H1 (cell line): Measurements from ENCODE around the gene ATXN2. TPM values are rescaled to one million over a fixed set of nuclear protein-coding genes. Genes with fewer than 3 reads are reported as not detected.

Source experiments
- CTCF ChIA-PET: fragments of 300-600 bp; sonication (Branson Sonifier 250); formaldehyde crosslinking; loops from one replicate; lab custom pipeline; 2021; ENCODE audit not compliant: partially characterized antibody; lab: Charles Lee
- POLR2A ChIA-PET: fragments of 300-600 bp; sonication (Branson Sonifier 250); formaldehyde crosslinking; loops from one replicate; lab custom pipeline; 2021; ENCODE audit warnings: inconsistent platforms; ENCODE audit not compliant: partially characterized antibody; lab: Charles Lee
- DNase-seq, 2 experiments: peaks; one replicate each; pipeline versions ENCODE4 v3.0.0 to v3.0.0-alpha.2; 2010 to 2022; ENCODE audit warnings: low spot score in 2 of 2, low read depth in 1 of 2, mixed read lengths in 1 of 2
- FAIRE-seq: peaks from 2 replicates; lab custom pipeline; 2011; peaks lifted over from hg19 to GRCh38; lab: Jason Lieb, UNC
- H2AFZ ChIP-seq: 2 replicates; pipeline ENCODE4 v1.8.1; 2012; ENCODE audit warnings: low read length, inconsistent platforms
- H2AK5ac ChIP-seq: 2 replicates; pipeline ENCODE4 v1.6.1; 2013; ENCODE audit warnings: low read depth, low read length
- H2BK120ac ChIP-seq: replicated peaks from 2 replicates; pipeline ENCODE3; 2013; ENCODE audit warnings: low read depth, low read length, inconsistent platforms
- H2BK12ac ChIP-seq: 2 replicates; pipeline ENCODE4 v1.6.1; 2013; ENCODE audit warnings: low read depth, low read length
- H2BK15ac ChIP-seq: 2 replicates; pipeline ENCODE4 v1.6.1; 2013; ENCODE audit warnings: low read length
- H2BK20ac ChIP-seq: 2 replicates; pipeline ENCODE4 v1.6.1; 2013; ENCODE audit warnings: low read length
- H2BK5ac ChIP-seq: 2 replicates; pipeline ENCODE4 v1.6.1; 2013; ENCODE audit warnings: low read depth, low read length
- H3K14ac ChIP-seq: 2 replicates; pipeline ENCODE4 v1.6.1; 2013; ENCODE audit warnings: inconsistent platforms; ENCODE audit not compliant: insufficient read length
- H3K18ac ChIP-seq: 2 replicates; pipeline ENCODE4 v1.6.1; 2013; ENCODE audit warnings: low read length; ENCODE audit errors: extremely low read depth
- H3K23ac ChIP-seq: 2 replicates; pipeline ENCODE4 v1.6.1; 2013; ENCODE audit warnings: inconsistent platforms; ENCODE audit not compliant: insufficient read length
- H3K23me2 ChIP-seq: 2 replicates; pipeline ENCODE4 v1.6.1; 2013; ENCODE audit warnings: low read depth, low read length
- H3K27ac ChIP-seq: 2 replicates; pipeline ENCODE4 v1.6.1; 2011; ENCODE audit warnings: low read depth, low read length, inconsistent platforms
- H3K27me3 ChIP-seq, 4 experiments: replicated peaks in 1 of 4; 1 replicate in 1 of 4; 2 replicates in 3 of 4; pipeline versions ENCODE4 v1.6.1 to v1.8.1; 2011 to 2013; ENCODE audit warnings: low read length in 3 of 4, mild to moderate bottlenecking in 3 of 4, inconsistent platforms in 2 of 4, mixed read lengths in 2 of 4, moderate library complexity in 1 of 4; ENCODE audit not compliant: control insufficient read depth in 3 of 4, insufficient read depth in 3 of 4; ENCODE audit errors: extremely low read depth in 1 of 4
- H3K36me3 ChIP-seq, 4 experiments: 2 replicates each; pipeline versions ENCODE4 v1.6.1 to v1.8.1; 2011 to 2013; ENCODE audit warnings: mild to moderate bottlenecking in 4 of 4, low read length in 3 of 4, moderate library complexity in 2 of 4, control low read depth in 1 of 4, inconsistent platforms in 1 of 4; ENCODE audit not compliant: insufficient read depth in 4 of 4, control insufficient read depth in 2 of 4
- H3K4ac ChIP-seq: replicated peaks from 2 replicates; pipeline ENCODE3; 2013; ENCODE audit warnings: low read length, low read depth, mixed read lengths, inconsistent platforms; ENCODE audit not compliant: insufficient read length
- H3K4me1 ChIP-seq, 4 experiments: replicated peaks in 1 of 4; 1 replicate in 1 of 4; 2 replicates in 3 of 4; pipeline versions ENCODE4 v1.6.1 to v1.8.1; 2011 to 2013; ENCODE audit warnings: low read length in 3 of 4, inconsistent platforms in 2 of 4, mixed read lengths in 1 of 4; ENCODE audit not compliant: insufficient read depth in 4 of 4, control insufficient read depth in 3 of 4
- H3K4me2 ChIP-seq, 2 experiments: 2 replicates each; pipeline versions ENCODE4 v1.6.1 to v1.8.1; 2011 to 2013; ENCODE audit warnings: low read depth in 2 of 2, low read length in 2 of 2, control low read depth in 1 of 2, inconsistent platforms in 1 of 2, mild to moderate bottlenecking in 1 of 2; ENCODE audit not compliant: insufficient read depth in 1 of 2
- H3K4me3 ChIP-seq, 4 experiments: fragments of 200-600, 300-600 bp in 1 of 4; sonication (generic), shearing (Covaris generic), sonication (Bioruptor Twin) in 1 of 4; 2 replicates each; pipeline versions ENCODE4 v1.5.1 to v1.8.1; 2011 to 2016; ENCODE audit warnings: low read length in 4 of 4, low read depth in 3 of 4, control low read depth in 2 of 4, inconsistent platforms in 2 of 4, mild to moderate bottlenecking in 2 of 4, mixed read lengths in 1 of 4, moderate library complexity in 1 of 4; ENCODE audit not compliant: insufficient read depth in 2 of 4; ENCODE audit errors: extremely low read depth in 1 of 4
- H3K56ac ChIP-seq: replicated peaks from 2 replicates; pipeline ENCODE3; 2013; ENCODE audit warnings: low read depth, mild to moderate bottlenecking, mixed read lengths, low read length, inconsistent platforms; ENCODE audit not compliant: insufficient read length
- H3K79me1 ChIP-seq: 2 replicates; pipeline ENCODE4 v1.6.1; 2013; ENCODE audit warnings: low read depth, low read length, control low read depth
- H3K79me2 ChIP-seq, 2 experiments: 2 replicates each; pipeline versions ENCODE4 v1.6.1 to v1.8.1; 2012 to 2013; ENCODE audit warnings: low read length in 2 of 2, mild to moderate bottlenecking in 2 of 2, inconsistent platforms in 1 of 2; ENCODE audit not compliant: insufficient read depth in 2 of 2, control insufficient read depth in 1 of 2
- H3K9ac ChIP-seq, 4 experiments: replicated peaks in 1 of 4; 1 replicate in 1 of 4; 2 replicates in 3 of 4; pipeline versions ENCODE4 v1.6.1 to v1.8.1; 2011 to 2013; ENCODE audit warnings: low read depth in 3 of 4, low read length in 3 of 4, control low read depth in 2 of 4, mild to moderate bottlenecking in 2 of 4, moderate library complexity in 2 of 4, inconsistent platforms in 1 of 4; ENCODE audit errors: extremely low read depth in 1 of 4
- H3K9me3 ChIP-seq, 2 experiments: 2 replicates each; pipeline versions ENCODE4 v1.6.1 to v1.8.1; 2012 to 2013; ENCODE audit warnings: mild to moderate bottlenecking in 2 of 2, moderate library complexity in 2 of 2, control low read depth in 1 of 2, inconsistent platforms in 1 of 2, low read depth in 1 of 2, low read length in 1 of 2, mixed read lengths in 1 of 2; ENCODE audit not compliant: insufficient read depth in 2 of 2
- H4K20me1 ChIP-seq, 2 experiments: replicated peaks in 1 of 2; 2 replicates each; pipeline versions ENCODE3 to v1.8.1; 2011 to 2013; ENCODE audit warnings: inconsistent platforms in 2 of 2, low read length in 2 of 2, mild to moderate bottlenecking in 1 of 2; ENCODE audit not compliant: insufficient read depth in 2 of 2, control insufficient read depth in 1 of 2
- H4K5ac ChIP-seq: 2 replicates; pipeline ENCODE4 v1.6.1; 2013; ENCODE audit warnings: low read length, low read depth, mixed read lengths, inconsistent platforms; ENCODE audit not compliant: insufficient read length
- H4K8ac ChIP-seq: 2 replicates; pipeline ENCODE4 v1.8.0; 2013; ENCODE audit warnings: mild to moderate bottlenecking, moderate library complexity, low read length, inconsistent platforms; ENCODE audit not compliant: insufficient read depth; ENCODE audit errors: extremely low read depth
- H4K91ac ChIP-seq: replicated peaks from 2 replicates; pipeline ENCODE3; 2013; ENCODE audit warnings: low read length, mixed read lengths, inconsistent platforms; ENCODE audit not compliant: insufficient read length
- BACH1 ChIP-seq: IDR thresholded peaks from 2 replicates; pipeline ENCODE4 v1.6.1; 2012; ENCODE audit warnings: low read length, improper control_type of control experiment
- EZH2 ChIP-seq: fragments of 200-600 bp; sonication (generic); IDR thresholded peaks from 2 replicates; pipeline ENCODE4 v1.7.1; 2012; ENCODE audit warnings: low read depth, mild to moderate bottlenecking, moderate library complexity, low read length, inconsistent platforms; ENCODE audit not compliant: severe bottlenecking
- HDAC2 ChIP-seq, 2 experiments: fragments of 300-600 bp in 1 of 2; sonication (generic) in 1 of 2; IDR thresholded peaks; 2 replicates each; pipeline ENCODE4 v1.6.1; 2011 to 2012; ENCODE audit warnings: low read depth in 2 of 2, low read length in 2 of 2, mild to moderate bottlenecking in 2 of 2, moderate library complexity in 2 of 2, borderline replicate concordance in 1 of 2, inconsistent platforms in 1 of 2
- JUN ChIP-seq: IDR thresholded peaks from 2 replicates; pipeline ENCODE4 v1.6.1; 2011; ENCODE audit warnings: low read depth, mild to moderate bottlenecking, improper control_type of control experiment, low read length
- NRF1 ChIP-seq: IDR thresholded peaks from 2 replicates; pipeline ENCODE4 v1.6.1; 2011; ENCODE audit warnings: mild to moderate bottlenecking, low read depth, low read length, improper control_type of control experiment
- SAP30 ChIP-seq: fragments of 300-600 bp; sonication (generic); IDR thresholded peaks from 2 replicates; pipeline ENCODE4 v1.7.1; 2012; ENCODE audit warnings: low read length, moderate library complexity, mild to moderate bottlenecking, inconsistent platforms; ENCODE audit not compliant: insufficient read depth, insufficient replicate concordance
- SIX5 ChIP-seq: IDR thresholded peaks from 2 replicates; pipeline ENCODE4 v1.6.1; 2011; ENCODE audit warnings: mild to moderate bottlenecking, low read depth, low read length
- WGBS, 2 experiments: shearing (Covaris generic) in 1 of 2; methylation state at CpG; one replicate each; pipeline versions ENCODE4 v1.1.6 to v1.1.7; 2013 to 2015; ENCODE audit warnings: low lambda C conversion rate in 2 of 2, mixed read lengths in 2 of 2, inconsistent platforms in 1 of 2, low coverage in 1 of 2, missing lambda C conversion rate in 1 of 2; ENCODE audit not compliant: insufficient replicate concordance in 2 of 2, insufficient coverage in 1 of 2, insufficient read length in 1 of 2; ENCODE audit errors: extremely low coverage in 1 of 2, missing lambda C conversion rate in 1 of 2; 5-methylcytosine and 5-hydroxymethylcytosine counted together
- polyA plus RNA-seq, 7 experiments: library from polyadenylated mRNA; depleted of rRNA in 3 of 7; stranded (reverse) in 5 of 7; unstranded in 2 of 7; fragments of >200 nt in 5 of 7; fragments of 200-250 nt in 2 of 7; gene quantifications; 1 replicate in 5 of 7; 2 replicates in 1 of 7; 4 replicates in 1 of 7; pipeline versions ENCODE4 v1.2.1 to v1.2.3, GENCODE V29; 2011 to 2013; ENCODE audit warnings: missing spikeins in 2 of 7, mixed read lengths in 2 of 7
- total RNA-seq: library from RNA; stranded (reverse); fragmentation: NEBNext Ultra II Directional; extraction: Animal tissue kit (Norgen Biotek cat#: 25700); gene quantifications from 2 replicates; pipeline ENCODE4 v1.2.1, GENCODE V29; 2021

Gene ATXN2
- total and polyA plus RNA-seq, 2 of the 8 experiments (the other 6 are each of a cell fraction or from before 2014, with no cell fraction given), result 46.6 to 80.7 TPM

DNA sequence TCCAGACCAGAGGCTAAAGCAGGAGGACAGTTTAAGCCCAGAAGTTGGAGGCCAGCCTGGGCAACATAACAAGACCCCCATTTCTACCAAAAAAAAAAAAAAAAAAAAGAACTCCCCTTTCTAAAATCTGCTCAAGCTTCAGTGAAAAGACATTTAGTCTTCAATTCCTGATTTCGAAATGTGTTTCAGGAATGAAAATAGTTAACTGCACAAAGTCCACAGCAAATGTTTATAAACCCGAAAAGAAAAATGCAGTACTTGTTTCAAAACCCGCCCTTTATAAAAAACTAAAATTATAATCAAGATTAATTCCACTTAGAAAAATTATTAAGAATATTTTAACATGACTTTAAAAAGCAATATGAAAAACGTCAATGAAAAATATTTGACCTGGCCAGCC is 12.1 kb downstream of the ATXN2 start:
- H2BK12ac ChIP-seq, result no peak overlapping the region
- no peak overlapping the region for H2AFZ ChIP-seq
- no peaks in the 10 kb centered on the region for H3K36me3 ChIP-seq
- H3K4me1 ChIP-seq, result no peaks in the 10 kb centered on the region
- ChIA-PET CTCF (interaction anchor here (2.0 kb wide), 1 partner anchor 12 kb away, joined by 5 read pairs; no protein-coding TSS in a partner anchor), POLR2A (no interaction called here)
- WGBS, 2 experiments, result 93% methylated on average over 4 of the region's 4 CpGs; no CpG with 5 or more reads in 1 of the 2 experiments
- no peak overlapping the region for H3K23ac ChIP-seq
- H3K4me3 ChIP-seq, result no peak overlapping the region
- no peak overlapping the region for H4K91ac ChIP-seq
- no peak overlapping the region for H4K8ac ChIP-seq
- H3K27ac ChIP-seq, result no peak overlapping the region
- no peaks in the 10 kb centered on the region for H3K27me3 ChIP-seq
- no peak overlapping the region for H2BK20ac ChIP-seq
- H2BK120ac ChIP-seq, result no peak overlapping the region
- H2BK5ac ChIP-seq, result no peak overlapping the region
- no peaks in the 10 kb centered on the region; the same call in 1 of the 2 replicates for H3K79me1 ChIP-seq
- no peak overlapping the region for H3K4me2 ChIP-seq
- no peaks in the 10 kb centered on the region for H3K9me3 ChIP-seq
- H3K9ac ChIP-seq, result no peak overlapping the region
- H3K79me2 ChIP-seq, result peaks cover 15 to 94% of the 10 kb centered on the region in 2 experiments
- H4K20me1 ChIP-seq, result peaks cover 3 to 4% of the 10 kb centered on the region in 2 experiments
- H3K23me2 ChIP-seq, result no peaks in the 10 kb centered on the region
- FAIRE-seq (no peak), DNase-seq (no peak)
- H4K5ac ChIP-seq, result no peak overlapping the region
- H2AK5ac ChIP-seq, result no peak overlapping the region
- no peak overlapping the region for H3K56ac ChIP-seq
- no peak overlapping the region for H3K4ac ChIP-seq
- H3K14ac ChIP-seq, result no peak overlapping the region
- no peak overlapping the region for H3K18ac ChIP-seq
- H2BK15ac ChIP-seq, result no peak overlapping the region
- TF ChIP-seq SIX5, result no peak
- no peak for TF ChIP-seq EZH2
- TF ChIP-seq BACH1, result no peak
- TF ChIP-seq SAP30, result no peak
- TF ChIP-seq JUN, result no peak
- TF ChIP-seq NRF1, result no peak
- TF ChIP-seq HDAC2 (IDR thresholded peaks at IDR 0.05; ENCODE audit: borderline replicate concordance in 1 of 2, low read depth in 2 of 2, low read length in 2 of 2), result no peak
